NCI-H446 treated with DMSO at 0.1 percent for 48 hours (cell line): ENCODE data around the gene GPR161.
"Not testable (repeated sequence)": the region's sequence is repeated elsewhere in the genome, so short reads cannot be mapped to it uniquely, and the experiment has no call there.

Experiments
- DNase-seq: peaks from one replicate; lab custom pipeline; 2025; lab: John Stamatoyannopoulos, UW

GPR161 gene

DNA sequence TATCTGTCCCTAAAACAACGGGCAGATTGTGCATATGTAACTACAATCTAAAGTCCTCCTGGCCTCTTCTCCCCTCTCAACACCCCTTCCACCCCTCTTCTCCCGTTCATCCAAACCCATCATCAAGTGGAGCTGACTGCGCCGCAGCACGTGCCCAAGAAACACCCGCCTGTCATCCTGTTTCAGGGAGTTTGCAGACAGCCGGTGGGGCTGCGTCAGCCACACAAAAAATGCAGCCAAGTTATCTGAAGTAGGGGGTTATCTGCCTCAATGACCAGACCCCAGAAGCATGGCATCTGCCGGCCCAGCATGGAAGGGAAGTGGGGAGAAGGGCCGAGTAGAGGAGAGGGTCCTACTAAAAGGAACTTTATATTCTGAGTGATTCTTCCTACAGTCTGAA is 49.0 kb downstream of the GPR161 start:
- DNase-seq: no peak

DNA sequence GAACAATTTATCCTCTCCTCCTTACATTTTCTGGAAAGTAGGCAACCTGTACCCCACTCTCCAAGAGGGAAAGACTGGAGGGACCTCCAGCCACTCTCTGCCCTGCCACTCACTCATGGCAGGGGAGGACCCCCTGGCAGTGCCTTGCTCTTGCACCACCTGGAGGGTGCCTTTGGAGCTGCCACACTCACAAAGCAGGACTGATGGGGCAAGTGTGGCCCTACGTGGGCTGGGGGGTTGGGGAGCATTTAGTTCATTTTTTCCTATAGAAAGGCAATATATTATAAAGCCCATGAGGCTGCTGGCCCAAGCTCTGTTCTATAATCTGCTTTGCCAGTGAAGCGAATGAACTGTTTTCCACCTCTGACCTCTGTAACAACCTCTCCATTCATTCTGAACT is 50.3 kb downstream of the GPR161 start:
- DNase-seq: no peak

- no peak for DNase-seq
Observed at GRCh38 chr1:168085401-168085872, 51.3 kb downstream of the GPR161 start.

DNA sequence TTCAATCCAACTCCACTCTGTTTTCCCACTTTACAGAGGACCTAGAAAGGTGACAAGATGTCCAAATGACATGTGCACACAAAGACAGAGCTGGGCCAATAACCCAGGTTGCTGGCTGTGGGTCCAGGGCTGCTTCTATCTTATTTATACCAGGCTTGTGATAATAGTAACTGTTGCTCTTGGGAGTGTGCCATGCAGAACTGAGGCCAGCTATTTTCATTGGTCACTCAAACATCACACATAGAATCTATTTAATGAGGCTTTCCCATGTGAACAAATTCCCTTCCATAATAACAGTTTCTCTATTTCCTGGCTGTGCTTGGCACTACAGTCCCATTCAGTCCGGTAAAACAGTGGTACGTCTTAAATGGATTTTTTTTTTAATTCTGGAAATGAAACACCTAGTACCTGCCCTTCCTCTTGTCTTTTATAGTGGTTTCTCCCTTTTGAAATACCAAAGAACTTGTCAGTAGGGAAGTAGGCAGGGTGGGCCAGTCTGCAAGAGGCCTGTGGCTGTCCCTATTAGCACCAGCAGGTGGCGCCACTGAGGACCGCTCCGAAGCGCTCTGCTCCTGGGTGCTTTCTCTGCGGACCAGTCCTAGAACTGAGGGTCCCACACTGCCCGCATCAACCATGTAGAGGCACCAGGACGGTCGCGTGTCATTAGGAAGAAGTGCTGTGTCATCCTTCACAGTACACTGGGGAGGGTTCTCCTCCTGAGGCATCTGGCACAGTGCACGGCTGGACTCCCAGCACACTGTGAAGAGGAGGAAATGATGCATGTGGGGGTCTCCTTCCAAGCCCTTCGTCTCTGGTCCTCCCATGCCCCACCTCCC is 52.1 kb downstream of the GPR161 start:
- DNase-seq: peak; percentile 6

DNA sequence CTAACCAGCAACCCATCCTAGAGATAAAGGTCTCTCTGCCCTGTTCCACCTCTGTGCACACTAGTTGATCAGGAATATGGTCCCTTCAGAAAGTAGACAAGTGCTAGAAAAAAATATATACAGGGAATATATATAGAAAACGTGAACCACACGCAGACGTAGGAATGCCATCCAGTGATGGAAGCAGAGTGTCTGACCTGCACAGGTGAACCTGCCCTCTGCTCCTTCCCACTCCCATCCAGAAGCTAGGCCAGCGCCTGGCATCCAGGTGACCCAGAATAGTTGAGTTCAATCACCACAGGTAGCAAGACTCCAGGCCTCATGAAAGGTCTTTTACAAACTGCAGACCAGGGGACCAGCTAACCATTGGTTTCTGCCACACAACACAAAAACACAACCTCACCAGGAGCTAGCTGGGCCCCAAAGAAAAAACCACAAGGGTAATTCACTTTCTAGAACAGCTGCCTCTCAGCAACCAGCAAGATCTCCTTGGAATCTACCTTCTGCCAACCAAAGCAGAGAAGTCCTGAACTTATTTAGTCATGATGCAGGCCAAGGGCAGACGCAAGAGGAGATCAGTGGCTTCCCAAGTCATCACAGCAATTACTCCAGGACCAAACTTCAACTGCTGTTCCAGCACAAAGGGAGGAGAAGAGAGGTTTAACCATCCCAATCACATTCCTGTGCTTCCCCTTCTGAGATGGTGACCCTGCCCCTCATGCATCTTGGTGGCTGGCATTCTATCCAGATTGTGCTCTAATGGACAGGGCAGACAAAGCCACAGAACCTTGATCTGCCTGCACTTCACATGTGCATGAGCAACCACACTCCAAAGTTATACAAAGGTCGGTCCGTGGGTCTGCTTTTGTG is 53.0 kb downstream of the GPR161 start:
- DNase-seq: no peak

DNA sequence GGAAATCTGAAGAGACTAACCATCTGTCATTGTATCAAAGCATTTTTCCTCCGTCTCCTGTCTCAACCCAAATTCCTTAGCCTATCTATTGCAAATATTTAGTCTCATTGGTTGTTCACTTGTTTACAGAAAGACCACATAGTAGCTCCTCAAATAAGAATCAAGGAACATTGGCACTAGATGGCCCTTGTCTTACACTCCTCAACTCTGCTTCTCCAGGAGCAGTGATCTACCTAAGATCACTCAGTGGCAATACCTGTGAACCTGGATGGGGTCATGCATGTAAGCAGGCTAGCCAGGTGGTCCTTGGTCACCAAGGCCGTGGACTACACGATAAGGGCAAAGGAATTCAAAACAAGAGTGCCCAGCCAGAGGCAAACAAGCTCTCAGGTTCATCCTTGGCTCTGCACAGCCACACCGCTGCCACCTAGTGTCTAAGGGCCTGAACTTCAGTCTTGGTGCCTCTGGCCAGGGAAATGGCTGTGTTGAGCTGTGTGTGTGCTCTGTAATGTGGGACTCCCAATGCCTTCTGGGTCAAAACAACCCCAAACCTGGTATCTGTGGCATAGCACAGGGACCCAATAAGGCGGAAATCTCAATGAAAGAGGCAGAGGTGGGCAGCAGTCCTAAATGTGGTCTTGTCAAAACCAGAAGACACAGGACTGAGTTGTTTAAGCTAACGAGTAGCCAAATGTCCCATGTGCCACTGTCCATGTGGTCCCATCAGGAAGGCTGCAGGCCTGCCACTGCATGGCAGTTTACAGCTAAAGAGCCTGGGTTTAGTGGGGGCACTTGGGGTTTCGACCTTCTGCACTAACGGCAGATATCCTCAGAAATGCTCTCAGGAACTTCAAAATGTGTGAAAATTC is 54.5 kb downstream of the GPR161 start:
- DNase-seq: peak; percentile 37

GRCh38 chr1:168081373-168082007 is 55.2 kb downstream of the GPR161 start:
- no peak for DNase-seq

GRCh38 chr1:168079761-168080160 is 57.0 kb downstream of the GPR161 start:
- DNase-seq: no peak

GRCh38 chr1:168069384-168069783 is 67.3 kb downstream of the GPR161 start:
- DNase-seq: no peak

- DNase-seq: no peak
Observed at GRCh38 chr1:168065506-168065905, 71.2 kb downstream of the GPR161 start.

DNA sequence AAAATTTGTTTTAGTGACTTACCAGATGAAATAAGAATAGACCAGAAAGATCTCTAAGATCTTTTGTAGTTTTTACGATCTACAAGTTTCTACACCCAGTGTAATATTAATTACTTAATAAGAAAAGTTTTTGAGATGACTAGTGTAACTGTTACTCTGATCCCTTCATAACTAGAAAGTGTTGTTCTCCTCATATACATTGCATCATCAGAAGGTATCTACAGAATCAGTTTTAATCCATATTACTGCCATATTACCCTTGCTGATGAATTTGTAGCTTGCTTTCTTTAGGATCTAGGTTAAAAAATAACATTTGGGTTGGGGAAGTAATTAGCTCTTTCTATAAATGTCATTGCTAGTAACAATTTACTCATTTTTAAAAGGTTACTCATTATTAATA is 72.5 kb downstream of the GPR161 start:
- no peak for DNase-seq

DNA sequence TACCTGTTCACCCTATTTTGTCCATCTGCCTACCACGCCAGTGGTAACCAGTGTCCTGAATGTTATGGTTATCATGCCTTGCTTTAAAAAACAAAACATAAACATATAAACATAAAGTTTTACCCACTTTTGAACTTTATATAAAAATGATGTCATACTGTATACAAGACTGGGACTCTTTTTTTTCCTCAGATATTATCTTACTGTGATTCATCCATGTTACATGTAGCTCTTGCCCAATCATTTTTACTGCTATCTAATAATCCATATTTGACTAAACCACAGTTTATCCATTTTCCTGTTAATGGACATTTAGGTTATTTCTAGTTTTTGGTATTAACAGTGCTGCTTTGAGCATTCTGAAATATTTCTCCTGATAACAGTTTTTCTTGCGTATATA is 78.8 kb downstream of the GPR161 start:
- no peak for DNase-seq

- no peak for DNase-seq
Observed at GRCh38 chr1:168057355-168057754, 79.4 kb downstream of the GPR161 start.

DNA sequence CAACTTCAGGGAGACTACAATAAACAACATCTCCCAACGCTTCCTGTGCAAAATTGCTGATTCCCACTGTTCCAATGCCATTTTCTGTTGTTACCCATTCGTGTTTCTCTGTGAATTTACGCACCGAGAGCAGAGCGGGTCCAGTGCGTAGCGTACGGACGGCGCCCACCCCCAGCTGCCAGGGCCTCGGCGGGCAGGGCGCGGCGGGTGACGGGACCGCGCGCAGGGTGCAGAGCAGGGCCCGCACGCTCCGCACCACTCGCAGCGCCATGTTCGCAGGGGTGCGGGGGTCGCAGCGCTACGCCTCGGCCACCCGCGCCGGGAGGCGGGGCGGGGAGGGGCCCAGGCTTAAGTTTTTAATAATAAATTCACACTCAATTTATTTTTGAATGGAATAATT is 80.6 kb downstream of the GPR161 start:
- DNase-seq: not testable (repeated sequence)

DNA sequence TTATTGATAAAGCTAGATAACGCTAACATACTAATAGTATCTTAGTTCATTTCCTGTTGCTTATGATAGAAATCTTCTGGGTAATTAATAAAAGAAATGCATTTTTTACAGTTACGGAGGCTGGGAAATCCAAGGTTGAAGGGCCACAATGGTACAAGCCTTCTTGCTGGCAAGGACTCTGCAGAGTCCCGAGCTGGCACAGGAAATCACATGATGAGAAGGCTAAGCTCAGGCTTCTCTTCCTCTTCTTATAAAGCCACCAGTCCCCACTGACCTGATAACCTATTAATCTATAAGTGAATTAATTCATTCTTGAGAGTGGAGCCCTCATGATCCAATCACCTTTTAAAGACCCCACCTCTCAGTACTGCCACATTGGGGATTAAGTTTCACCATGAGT is 82.6 kb downstream of the GPR161 start:
- DNase-seq: no peak

- no peak for DNase-seq
Observed at GRCh38 chr1:168053681-168054080, 83.0 kb downstream of the GPR161 start.

DNA sequence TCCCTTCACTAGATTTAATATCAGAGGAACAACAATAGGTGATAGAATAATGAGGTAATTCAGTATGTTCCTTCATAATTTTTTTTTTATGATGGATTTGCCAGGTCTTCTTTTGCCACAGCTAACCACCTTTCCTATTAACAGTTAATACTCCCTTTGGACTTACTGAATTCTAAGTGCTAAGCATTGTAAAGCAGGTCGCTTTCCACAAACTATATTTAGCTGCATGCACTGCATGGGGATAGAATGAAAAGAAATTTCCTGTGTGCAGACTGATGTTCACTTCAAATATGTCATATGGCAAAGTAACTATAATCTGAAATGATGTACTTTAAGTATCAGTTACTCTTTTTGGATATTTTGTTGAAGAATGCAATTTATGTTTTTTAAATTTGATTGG is 85.8 kb downstream of the GPR161 start:
- DNase-seq: no peak

DNA sequence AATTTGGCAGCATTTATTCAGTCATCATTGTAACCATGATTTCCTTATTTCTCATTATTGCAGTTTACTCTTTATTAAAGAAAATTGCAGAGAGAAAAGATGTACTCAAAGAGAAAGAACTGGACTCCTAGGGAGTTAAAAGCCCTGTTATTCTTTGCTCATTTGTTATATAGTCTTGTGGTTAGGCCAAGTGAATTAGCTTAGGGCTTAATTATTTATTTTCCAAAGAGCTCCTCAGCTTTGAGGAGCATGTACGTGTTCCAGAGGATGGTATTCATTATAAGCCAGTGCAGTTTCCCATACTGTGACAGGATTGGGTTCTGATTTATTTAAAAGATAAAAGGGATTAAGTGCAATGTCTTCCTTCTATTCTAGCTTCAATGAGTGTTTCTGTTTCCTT is 86.4 kb downstream of the GPR161 start:
- no peak for DNase-seq

DNA sequence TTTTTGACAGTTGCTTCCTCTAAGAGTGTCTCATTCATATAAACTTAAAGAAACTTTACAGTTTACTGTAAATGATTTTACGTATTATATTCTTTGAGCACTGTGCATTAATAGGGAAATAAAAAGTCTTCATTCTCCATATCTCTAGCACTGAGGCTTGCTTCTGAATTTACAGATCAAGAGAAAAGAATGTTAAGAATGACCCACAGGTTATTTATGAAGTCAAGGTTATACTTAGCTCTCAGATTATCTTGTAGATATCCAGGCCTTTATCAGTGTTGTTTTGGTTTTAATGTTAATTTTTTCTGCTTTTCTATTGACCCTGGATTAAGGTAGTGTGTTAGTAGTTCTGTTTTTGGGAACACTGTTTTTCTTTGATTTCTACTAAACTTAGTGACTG is 91.4 kb downstream of the GPR161 start:
- DNase-seq: no peak

DNA sequence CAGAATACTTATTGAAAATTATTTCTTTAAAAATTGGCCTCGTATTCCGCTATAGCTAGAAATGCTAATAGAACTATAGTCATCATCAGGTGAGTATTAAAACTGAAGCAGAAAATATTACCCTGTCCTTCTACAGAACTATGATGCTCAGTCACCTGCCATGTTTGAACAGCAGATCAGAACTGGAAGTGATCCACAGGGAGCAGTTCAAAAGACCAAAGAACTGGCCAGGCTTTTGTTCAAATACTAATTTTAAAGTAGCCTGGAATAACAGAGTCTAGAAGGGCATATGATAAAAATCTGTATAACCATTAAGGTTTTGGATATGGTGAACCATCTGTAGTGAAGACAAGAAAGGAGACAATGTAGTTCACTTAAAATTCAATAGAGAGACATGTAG is 94.4 kb downstream of the GPR161 start:
- DNase-seq: no peak

GRCh38 chr1:168035345-168035744 is 101.4 kb downstream of the GPR161 start:
- DNase-seq: no peak

DNA sequence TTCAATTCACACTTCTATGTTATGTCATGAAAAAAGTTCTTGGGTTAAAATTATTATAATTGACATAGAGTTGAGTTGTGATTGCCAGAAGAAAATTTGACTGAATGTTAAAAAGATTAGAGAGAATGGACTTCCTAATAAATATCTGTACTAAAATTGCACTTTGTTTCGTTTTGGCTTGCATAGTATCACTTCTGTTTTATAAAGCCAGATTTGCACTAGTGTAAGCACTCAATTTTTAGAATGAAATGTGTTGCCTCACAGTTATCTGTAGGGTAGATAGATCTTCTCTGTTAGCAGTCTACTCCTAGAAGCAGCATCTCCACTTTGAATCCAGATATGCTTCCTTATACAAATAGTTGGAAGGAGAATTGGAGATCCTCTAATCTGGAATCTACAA is 104.7 kb downstream of the GPR161 start:
- no peak for DNase-seq
